Neural cell (in vitro differentiated cells): Measurements from ENCODE around the gene AFTPH.

Experiments
- CTCF ChIP-seq: fragments of 450-650 bp; IDR thresholded peaks from 2 replicates; pipeline ENCODE4 v1.5.1; 2014; ENCODE audit warnings: antibody characterized with exemption, mild to moderate bottlenecking, moderate library complexity; ENCODE audit not compliant: poor library complexity, severe bottlenecking
- MXI1 ChIP-seq: fragments of 450-650 bp; conservative IDR thresholded peaks from 2 replicates; pipeline ENCODE4 v1.6.1; 2014; ENCODE audit warnings: antibody characterized with exemption, mild to moderate bottlenecking; ENCODE audit not compliant: poor library complexity, severe bottlenecking
- POLR2AphosphoS5 ChIP-seq: IDR thresholded peaks from 2 replicates; pipeline ENCODE4 v1.6.1; 2012
- REST ChIP-seq: IDR thresholded peaks from 2 replicates; pipeline ENCODE4 v1.6.1; 2012; ENCODE audit warnings: borderline replicate concordance
- TAF1 ChIP-seq: IDR thresholded peaks from 2 replicates; pipeline ENCODE4 v1.6.1; 2012; ENCODE audit warnings: low read depth

DNA sequence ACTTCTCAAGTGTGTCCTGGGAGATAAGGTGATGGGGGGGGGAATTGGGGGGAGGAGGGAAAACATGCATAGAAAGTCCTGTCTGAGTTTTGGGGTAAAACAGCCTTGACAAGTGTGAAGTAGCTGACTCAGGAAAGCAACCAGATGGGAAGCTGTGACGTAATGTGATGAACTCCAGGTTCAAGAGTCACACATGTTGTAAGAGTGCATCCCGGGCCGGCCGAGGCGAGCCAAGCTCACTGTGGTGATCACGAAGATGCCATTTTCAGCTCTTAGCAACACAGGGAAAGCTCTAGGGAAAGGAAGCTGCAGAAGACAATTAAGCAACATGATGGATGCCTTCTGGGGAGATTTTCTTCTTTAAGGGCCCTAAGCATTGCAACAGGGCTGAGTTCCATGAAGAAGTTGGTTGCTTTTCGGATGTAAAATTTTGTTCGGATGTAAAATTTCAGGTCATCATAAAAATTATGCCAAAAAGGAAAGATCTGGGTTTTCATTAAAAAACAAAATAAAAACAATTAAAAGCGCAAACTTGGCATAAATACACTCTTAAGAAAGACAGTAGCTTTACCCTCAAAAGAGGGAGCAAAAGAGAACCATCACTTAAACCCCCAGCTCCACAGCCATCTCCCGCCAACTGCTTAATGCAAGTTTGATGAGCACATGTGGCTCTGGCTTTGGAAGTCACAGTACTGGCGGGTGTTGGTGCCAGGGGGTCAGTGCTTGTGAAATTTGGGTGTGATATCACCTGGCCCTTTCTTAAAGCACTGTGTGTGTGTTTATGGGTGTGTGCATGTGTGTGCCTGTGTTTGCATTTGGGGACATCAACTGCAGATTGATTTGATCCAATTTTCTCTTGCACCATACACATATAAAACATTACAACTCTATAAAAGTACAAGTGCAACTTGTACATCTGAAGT lies 110.5 kb downstream of the AFTPH start:
- TF ChIP-seq CTCF: no peak
- TF ChIP-seq REST: no peak
- TF ChIP-seq POLR2AphosphoS5: no peak
- TF ChIP-seq TAF1: no peak
- no peak for TF ChIP-seq MXI1
